ENCODE data around the gene C1QL3. TPM values are rescaled to one million over a fixed set of nuclear protein-coding genes. Genes with fewer than 3 reads are reported as not detected.

The C1QL3 gene
- total RNA-seq (2021) = 3.2 and 4.0 TPM in 2 replicates
- long read RNA-seq = 0 reads

DNA sequence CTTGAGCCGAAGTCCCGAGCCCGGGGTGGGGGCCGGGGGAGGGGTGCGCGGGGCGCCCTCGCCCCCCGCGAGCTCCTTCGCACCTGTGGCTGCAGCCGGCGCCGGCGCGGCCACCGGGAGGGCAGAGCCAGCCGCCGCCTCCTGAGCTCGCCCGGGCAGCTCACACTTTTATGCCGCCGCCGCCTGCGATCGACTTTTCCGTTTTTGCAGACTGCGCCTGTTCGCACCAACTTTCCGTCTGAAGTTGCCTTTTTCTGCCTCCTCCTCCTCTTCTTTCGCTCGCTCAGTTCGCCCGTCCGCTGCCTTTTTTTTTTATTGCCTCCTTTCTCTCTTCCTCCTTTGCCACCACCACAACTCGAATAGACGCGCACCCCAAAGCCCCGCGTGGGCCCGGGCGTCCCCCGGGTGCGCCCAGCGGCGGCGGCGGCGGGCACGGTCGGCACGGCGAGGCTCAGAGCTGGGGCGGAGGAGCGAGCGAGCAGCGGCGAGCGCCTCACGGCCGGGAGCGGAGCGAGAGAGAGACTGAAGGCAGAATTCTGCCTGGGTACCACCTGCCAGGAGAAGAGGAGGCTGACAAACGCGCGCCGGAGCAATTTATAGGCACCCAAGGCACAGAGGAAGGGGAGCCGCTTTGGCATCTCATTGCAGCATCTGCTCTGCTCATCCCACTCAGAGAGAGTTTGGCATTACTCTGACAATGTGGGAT is at the start of gene C1QL3:
Gene C1QL3 (minus strand): TSS at position 569 of the 706 bp plus-strand sequence. CDS start 814 bp downstream, outside the sequence.
- H4K5ac ChIP-seq (ENCODE audit: insufficient read length, low read depth, low read length) = no peak within 1 kb of the TSS
- Mint-ChIP-seq H3K36me3 (ENCODE audit: insufficient read depth in 1 of 3, low read depth in 3 of 3) (no peaks in the 10 kb centered on the region; a peak in 1 of 7 replicates), H3K27me3 (ENCODE audit: low read depth) (peaks cover 60% of the 10 kb centered on the region), H3K4me1 (peaks cover 37 to 39% of the 10 kb centered on the region in 2 experiments), H3K27ac (no peak within 1 kb of the TSS), H3K9me3 (peaks cover 0 to 2% of the 10 kb centered on the region in 2 experiments; a peak in 1 of 5 replicates), H3K4me3 (peak within 1 kb of the TSS; percentile 70 to 88)
- H3K9ac ChIP-seq (ENCODE audit: extremely low read depth, insufficient read length, low read length) = no peak within 1 kb of the TSS
- H3K4me2 ChIP-seq (ENCODE audit: insufficient read depth, insufficient read length, low read length) = peak within 1 kb of the TSS; percentile 82
- H4K8ac ChIP-seq (replicated peaks; ENCODE audit: insufficient read length, low read depth, low read length) = no peak within 1 kb of the TSS
- H3K4me1 ChIP-seq (ENCODE audit: insufficient read depth, low read length) = no peaks in the 10 kb centered on the region
- peaks cover 14% of the 10 kb centered on the region for H3K23me2 ChIP-seq (ENCODE audit: insufficient read length, low read depth, low read length, poor library complexity, severe bottlenecking)
- H3K9me3 ChIP-seq (ENCODE audit: control insufficient read depth, low read depth, low read length) = no peaks in the 10 kb centered on the region
- H3K14ac ChIP-seq (ENCODE audit: insufficient read depth, low read length) = no peak within 1 kb of the TSS; the same call in 1 of the 2 replicates
- no peak within 1 kb of the TSS for H2BK20ac ChIP-seq (ENCODE audit: low read depth, low read length, poor library complexity, severe bottlenecking)
- H3K56ac ChIP-seq (ENCODE audit: insufficient read length, low read depth, low read length) = no peak within 1 kb of the TSS
- no peaks in the 10 kb centered on the region for H3K79me1 ChIP-seq (ENCODE audit: insufficient read depth, low read depth, low read length, poor library complexity, severe bottlenecking)
- H3K4ac ChIP-seq (ENCODE audit: low read depth, low read length) = no peak within 1 kb of the TSS
- no peak within 1 kb of the TSS for H3K23ac ChIP-seq (ENCODE audit: insufficient read length, low read depth, low read length)
- H2AK5ac ChIP-seq (ENCODE audit: insufficient read length, low read length) = no peak within 1 kb of the TSS
- H3K27ac ChIP-seq (ENCODE audit: insufficient read length, low read depth, low read length) = no peak within 1 kb of the TSS
- no peak within 1 kb of the TSS for H2AFZ ChIP-seq (ENCODE audit: low read length)
- TF ChIP-seq, protein P1, sequence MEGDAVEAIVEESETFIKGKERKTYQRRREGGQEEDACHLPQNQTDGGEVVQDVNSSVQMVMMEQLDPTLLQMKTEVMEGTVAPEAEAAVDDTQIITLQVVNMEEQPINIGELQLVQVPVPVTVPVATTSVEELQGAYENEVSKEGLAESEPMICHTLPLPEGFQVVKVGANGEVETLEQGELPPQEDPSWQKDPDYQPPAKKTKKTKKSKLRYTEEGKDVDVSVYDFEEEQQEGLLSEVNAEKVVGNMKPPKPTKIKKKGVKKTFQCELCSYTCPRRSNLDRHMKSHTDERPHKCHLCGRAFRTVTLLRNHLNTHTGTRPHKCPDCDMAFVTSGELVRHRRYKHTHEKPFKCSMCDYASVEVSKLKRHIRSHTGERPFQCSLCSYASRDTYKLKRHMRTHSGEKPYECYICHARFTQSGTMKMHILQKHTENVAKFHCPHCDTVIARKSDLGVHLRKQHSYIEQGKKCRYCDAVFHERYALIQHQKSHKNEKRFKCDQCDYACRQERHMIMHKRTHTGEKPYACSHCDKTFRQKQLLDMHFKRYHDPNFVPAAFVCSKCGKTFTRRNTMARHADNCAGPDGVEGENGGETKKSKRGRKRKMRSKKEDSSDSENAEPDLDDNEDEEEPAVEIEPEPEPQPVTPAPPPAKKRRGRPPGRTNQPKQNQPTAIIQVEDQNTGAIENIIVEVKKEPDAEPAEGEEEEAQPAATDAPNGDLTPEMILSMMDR (conservative IDR thresholded peaks at IDR 0.05) = no peak
- H4K91ac ChIP-seq (ENCODE audit: insufficient read length, low read depth, low read length) = no peak within 1 kb of the TSS
- H3K18ac ChIP-seq (ENCODE audit: insufficient read length, low read depth, low read length) = no peak within 1 kb of the TSS
- no peak within 1 kb of the TSS for H2BK120ac ChIP-seq (ENCODE audit: low read depth, low read length, poor library complexity, severe bottlenecking)
- no CpG with 5 or more reads among the region's 68 CpGs for WGBS (ENCODE audit: extremely low coverage, insufficient read length, low lambda C conversion rate)
- H2BK15ac ChIP-seq (ENCODE audit: low read depth, low read length) = no peak within 1 kb of the TSS
- H3K79me2 ChIP-seq (ENCODE audit: insufficient read depth, low read length) = no peaks in the 10 kb centered on the region
- H3T11ph ChIP-seq (ENCODE audit: low read length) = no peak within 1 kb of the TSS
- DNase-seq = peak; percentile 51
- H2BK5ac ChIP-seq (ENCODE audit: insufficient read length, low read length) = no peak within 1 kb of the TSS
- H4K20me1 ChIP-seq (ENCODE audit: control insufficient read depth, insufficient read depth, insufficient read length) = no peaks in the 10 kb centered on the region
- peaks cover 21% of the 10 kb centered on the region; the same call in 1 of the 2 replicates for H3K27me3 ChIP-seq (ENCODE audit: insufficient read depth, low read length)
- H2BK12ac ChIP-seq (ENCODE audit: insufficient read length, low read depth, low read length) = no peak within 1 kb of the TSS

Data from H9 (cell line).